NCI-H748 (cell line): ENCODE results near the gene TLE4.
A peak's percentile ranks its signal among the peaks of the same experiment; 100 is the strongest.

Experiments used
- DNase-seq: peaks from one replicate; lab custom pipeline; 2025; ENCODE audit not compliant: unreplicated experiment; lab: John Stamatoyannopoulos, UW

TLE4 gene

DNA sequence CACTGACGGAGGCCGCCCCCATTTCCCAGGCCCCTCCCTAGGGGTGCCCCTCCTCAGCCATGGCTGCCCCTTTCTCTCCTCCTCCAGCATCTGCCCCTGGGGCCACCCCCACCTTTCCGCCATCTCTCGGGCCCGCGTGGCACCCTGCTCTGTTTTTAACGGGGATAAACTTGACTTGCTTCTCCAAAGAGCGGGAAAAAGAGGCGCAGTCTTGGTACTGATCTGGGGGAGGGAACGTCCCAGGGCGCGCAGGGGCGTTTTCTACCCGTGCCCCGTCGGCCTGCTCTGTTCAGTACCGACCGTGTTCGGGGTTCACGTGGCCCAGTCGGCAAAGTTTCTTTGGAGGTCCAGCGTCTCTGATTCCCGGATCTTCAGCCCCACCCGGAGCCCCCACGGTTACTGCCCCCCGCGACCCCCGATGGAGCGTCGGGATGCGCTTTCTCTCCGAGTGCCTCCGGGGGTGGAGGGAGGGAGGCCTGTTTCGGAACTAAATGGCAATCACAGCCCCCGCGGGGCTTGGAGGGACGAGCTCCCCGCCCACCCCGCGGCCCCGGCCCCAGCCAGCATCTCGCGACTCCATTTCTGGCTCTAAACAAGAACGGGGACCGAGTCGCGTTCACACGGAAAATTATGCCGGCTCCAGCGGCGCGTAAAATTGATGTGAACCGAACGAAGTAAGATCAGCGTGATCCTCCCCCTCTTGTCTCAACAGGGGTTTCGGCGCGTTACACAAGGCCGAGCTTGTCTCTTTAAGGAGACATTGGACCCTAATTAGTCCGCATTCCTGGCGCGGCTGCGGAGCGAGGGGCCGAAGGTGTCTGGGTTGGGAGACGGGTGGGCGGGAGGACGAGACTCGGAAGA lies 1.1 kb upstream of the TLE4 start:
- DNase-seq, result peak; percentile 78

DNA sequence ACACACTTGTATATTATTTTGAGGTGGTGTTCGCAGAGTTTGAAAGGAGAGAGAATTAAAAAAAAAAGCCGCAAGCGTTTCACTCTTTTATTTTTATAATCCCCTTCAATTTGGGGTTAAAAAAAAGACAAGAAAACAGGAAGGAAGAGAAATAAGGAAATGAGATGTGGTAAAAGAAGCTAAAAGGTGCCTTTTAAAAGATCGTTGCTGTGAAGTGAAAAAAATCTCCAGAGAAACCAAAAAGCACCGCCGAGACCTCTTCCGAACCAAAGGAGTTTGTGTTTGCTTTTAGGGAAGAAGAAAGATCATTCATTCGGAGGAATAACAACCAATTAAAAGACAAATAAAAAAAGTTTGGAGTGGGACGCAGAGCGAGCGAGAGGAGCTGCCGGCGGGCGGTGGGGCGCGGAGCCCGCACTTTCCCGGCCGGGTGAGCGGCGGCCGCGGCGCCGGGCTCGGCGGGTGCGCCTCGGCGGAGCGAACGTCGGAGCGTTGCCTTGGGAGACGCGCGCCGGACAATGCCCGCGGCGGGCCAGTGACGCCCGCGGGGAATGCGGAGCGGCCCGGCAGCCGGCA lies 355 bp downstream of the TLE4 start:
- peak; percentile 80 for DNase-seq

DNA sequence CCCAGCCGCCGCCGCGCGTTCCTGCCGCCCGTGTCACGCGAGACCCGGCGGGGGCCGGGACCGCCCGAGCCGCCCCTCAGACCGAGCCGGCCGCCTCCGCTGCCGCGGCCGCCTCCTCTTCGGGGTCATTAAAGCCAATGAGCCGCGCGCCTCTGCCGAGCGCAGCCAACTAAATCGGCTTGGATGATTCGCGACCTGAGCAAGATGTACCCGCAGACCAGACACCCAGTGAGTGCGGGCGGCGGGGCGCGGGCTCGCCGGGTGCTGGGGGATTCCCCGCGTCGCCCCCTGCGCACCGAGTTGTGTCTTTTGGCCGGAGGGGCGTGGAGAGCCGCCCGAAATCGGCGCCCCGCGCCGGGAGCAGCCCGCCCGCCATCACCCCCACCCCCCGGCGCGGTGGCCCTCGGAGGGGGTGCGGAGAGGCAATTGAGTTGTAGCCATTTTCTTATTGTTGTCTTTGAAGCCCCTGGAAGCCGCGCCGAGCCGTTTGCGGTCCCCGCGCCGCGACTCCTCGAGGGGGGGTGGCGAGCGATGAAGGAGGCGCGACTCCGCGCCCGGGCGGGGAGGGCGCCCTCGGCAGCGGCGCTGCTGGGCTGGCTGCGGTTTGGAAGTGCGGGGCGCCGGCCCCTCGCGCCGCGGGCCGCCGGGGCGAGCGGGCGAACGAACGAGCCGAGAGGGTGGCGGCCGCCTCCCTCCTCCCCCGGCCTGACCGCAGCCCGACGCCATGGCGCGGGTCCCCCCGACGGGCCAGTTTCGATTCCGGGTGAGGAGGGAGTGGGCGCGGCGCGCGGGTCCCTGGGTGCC lies 1.0 kb downstream of the TLE4 start:
- DNase-seq, result peak; percentile 80

DNA sequence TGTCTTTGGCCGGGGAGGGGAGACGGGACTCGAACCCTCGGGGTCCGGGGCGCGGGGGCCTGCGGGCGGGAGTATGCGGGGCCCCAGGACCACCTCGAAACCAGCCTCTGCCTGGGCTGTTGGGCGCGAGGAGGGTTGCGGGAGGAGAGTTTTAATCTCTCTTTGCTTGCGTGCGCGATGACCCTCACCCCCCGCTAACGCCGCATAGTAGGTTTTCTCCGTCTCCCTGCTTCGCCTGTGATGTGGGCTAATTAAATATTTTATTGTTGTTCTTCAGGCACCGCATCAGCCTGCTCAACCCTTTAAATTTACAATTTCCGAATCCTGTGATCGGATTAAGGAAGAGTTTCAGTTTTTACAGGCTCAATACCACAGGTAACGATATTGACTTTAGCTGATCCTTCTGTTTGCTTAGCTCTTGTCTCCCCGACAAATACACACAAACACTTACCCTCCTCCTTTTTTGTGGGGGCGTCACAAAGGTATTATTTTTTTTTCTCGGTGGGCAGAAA lies 1.7 kb downstream of the TLE4 start:
- peak; percentile 59 for DNase-seq

DNA sequence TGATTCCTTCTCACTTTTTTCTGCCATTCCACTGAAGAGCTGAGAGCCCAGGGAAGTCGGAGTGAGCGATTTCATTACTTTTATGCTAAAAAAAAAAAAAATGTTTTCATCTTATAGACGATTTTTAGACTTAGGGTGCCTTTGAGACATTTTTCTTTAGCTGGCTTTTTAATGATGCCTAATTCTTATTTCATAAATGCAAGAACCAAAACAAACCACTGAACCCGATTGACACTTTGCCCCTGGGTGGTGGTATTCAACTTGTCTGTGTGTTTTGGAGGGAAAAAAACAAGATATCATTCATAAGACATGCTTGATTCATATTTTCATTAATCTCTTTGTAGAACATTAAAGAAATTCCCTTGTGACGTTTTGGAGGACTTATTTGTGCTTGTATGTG lies 2.4 kb downstream of the TLE4 start:
- DNase-seq, result no peak

DNA sequence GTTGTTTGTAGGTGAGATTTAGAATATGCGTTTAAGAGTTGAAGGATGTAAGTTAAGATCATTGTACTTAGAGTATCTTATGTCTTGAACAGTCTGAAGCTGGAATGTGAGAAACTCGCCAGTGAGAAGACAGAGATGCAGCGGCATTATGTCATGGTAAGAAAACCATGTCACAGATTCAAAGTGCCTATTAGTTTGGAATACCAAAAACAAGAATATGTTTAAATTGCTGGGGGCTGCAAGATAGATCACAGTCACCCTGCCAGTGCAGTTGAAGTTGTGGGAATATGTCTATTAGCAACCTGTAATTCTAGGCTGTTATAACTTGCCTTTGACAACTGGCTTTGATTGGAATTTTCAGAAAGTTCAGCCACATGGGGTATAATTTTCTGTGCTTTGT lies 3.0 kb downstream of the TLE4 start:
- DNase-seq, result no peak

DNA sequence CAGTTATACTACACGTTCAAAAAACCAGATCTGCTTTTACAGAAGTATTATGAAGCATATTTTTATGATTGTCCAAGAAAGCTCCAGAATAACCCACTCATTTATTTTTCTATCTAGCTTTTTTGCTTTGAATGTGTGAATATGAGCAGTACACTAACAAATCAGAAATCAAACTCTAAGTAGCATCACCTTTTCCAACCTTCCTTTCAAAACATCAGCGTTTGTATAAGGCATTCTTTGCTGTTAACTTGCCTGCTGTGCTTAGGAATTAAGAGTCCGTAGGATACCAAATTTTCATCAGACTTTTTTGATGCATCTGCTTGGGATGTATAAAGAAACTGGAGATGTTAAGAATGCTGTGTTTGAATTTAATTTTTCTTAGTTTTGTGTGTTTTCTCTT lies 3.8 kb downstream of the TLE4 start:
- DNase-seq, result no peak

DNA sequence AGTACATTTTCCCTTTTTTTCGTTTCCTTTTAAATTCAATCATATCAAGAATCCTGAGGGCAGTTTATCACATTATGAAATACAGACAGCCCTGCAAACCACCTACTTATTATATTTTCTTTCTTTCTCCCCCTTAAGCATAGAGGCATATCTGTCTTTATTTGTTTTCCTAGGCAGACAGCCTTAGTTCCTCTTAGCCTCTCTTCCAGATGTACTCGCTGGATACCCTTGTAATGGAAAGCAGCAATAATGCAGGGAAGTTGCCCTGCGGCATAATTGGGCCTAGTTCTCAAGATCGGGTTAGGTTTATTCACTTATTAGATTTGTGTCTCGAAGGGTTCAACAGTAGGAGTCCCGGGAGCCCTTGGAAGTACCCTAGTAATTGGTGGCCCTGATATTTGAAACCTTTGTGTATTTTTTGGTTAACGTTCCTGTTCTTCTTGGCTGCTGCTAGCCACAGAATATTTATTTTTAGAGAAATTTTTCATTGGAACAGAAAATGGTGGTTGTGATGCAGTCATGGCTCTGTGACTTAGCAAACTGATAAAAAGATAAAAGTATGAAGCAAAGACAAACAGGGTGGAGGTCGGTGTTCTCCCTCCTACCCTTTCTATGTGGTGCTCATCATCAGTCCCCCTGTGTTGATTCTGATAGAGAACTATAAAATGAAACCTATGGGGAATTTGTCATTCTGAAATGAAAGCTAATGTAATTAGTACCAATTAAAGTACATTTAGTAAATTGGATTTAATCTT lies 6.4 kb downstream of the TLE4 start:
- DNase-seq, result no peak

DNA sequence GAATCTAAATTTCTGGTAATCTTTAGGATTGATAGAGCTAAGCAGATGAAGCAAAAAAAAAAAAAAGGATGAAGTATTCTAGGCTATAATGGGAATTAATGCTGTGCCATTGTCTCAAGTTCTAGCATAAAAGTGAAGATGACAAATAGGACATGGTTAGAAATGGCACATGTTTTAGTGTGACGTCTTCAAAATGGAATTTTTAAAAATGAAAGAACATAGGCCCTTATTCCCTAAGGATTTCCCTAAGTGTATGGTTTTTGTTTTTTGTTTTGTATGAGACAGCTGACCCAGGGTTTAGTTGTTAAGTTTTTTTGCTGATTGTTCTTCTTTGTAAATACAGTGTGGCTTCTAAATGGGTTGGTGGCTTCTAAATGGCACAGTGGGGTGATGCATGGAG lies 7.1 kb downstream of the TLE4 start:
- DNase-seq, result no peak

DNA sequence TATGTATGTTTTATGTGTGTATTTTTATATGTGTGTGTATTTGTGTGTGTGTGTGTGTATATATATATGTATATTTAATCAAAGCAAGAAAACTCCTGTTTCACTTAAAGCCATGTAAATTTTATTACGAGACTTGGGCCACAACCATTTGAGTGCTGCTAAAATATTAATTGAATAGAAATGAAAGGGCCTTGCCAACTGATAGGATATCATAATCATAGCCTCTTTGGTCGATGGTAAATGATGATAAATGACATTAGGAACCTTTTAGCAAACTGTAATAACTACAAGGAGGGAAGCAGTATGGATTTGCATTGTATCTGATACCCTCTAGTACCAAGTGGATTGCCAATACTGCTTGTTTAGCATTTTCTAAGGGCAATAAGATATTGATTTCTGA lies 7.9 kb downstream of the TLE4 start:
- DNase-seq, result no peak

DNA sequence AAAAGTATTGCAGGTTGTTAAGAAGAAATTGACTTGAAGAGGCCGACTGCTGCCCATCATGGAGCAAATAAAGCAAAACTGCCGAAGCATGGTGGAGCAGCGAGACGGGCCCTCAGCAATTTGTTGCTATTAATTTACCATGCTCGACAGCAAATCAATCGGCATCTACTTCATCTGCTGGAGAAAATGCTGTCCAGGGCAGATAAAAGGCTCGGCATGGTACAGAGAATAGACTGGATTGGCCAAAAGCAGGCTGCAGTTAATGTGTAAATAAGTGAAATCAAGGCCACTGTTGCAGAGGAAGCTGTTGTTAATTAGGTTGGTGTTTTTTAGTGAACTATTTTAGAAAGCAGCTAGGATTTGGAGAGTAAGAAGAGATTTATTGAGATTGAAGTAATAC lies 8.3 kb downstream of the TLE4 start:
- no peak for DNase-seq

DNA sequence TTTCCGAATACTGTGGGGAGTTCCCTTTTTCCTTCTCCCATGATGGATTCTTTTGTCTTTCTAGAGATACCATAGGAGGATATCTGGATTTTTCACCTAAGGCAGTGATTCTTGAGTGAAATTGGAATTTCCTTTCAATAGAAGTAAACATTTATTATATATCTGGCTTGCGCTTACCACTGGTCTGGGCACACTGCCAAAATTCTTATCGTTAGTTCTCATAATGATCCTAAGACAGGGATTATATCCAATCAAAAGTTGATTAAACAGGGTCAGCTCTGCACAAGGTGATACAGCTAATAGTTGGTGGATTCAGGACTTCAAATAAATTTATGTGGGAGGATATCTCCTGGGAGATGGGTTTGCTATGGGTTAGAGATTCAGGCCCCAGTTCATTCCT lies 9.6 kb downstream of the TLE4 start:
- peak; percentile 55 for DNase-seq

DNA sequence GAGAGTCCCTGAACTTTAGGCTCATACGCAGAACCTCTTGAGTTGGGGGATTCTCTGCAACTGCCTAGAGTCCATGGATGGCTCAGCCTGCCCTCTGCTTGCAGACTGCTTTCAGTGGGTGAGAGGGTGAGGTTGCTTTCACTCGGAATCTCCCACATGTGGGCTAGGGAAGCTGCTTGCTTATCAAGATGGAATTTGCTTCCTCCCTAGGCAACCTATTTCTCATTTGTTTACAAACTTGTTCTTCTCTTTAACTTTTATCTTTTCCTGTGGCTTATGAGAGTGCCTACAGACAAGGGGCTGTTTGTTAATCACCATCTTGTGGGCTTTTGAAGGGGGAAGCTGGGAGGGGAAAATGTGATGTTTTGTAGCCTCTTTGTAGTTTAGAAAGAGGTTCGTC lies 10.0 kb downstream of the TLE4 start:
- no peak for DNase-seq

DNA sequence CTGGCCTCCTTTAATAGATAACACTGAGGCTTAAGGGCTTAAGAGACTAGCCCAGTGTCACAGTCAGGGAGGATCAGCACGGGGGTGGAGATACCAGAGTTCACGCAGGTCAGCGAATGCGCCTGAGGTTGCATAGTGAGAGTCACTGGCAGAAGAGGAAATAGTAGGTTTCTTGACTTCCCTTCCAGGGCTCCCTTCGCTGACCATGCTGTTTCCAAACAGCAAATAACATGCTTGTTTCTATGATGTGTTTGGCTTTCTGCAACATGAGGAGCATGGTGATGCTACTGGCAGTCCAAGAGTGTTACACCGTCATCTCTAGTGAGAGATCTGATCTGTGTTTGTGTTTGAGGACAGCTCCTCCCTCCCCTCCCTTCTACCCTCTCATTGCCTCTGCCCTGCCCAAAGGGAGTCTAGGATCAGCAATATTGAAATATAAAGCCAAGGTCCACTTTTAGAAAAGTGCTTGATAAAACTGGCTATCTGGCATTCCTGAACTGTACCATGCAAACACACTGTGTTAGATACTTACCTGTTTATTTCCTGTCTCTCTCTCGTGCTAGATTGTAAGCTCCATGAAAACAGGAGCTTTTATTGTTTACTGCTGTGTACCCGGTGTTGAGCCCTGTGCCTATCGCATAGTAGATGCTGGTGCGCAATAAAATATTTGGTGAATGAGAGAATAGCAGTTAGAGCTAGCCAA lies 12.3 kb downstream of the TLE4 start:
- no peak for DNase-seq

DNA sequence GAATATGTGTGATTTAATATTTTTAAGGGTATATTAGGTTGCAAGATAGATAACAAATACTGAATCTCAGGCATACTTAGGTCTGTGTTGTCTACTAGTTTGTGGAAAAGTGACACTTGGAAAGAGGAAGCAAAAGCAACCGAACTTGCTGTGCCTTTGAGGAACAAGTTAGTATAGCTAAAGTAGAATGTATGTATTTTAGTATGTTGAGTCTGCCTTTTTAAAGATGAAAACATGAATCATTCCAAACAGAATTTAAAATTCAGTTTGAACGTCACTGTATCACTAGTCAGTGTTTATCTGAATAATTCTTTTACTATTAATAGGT lies 12.9 kb downstream of the TLE4 start:
- no peak for DNase-seq

DNA sequence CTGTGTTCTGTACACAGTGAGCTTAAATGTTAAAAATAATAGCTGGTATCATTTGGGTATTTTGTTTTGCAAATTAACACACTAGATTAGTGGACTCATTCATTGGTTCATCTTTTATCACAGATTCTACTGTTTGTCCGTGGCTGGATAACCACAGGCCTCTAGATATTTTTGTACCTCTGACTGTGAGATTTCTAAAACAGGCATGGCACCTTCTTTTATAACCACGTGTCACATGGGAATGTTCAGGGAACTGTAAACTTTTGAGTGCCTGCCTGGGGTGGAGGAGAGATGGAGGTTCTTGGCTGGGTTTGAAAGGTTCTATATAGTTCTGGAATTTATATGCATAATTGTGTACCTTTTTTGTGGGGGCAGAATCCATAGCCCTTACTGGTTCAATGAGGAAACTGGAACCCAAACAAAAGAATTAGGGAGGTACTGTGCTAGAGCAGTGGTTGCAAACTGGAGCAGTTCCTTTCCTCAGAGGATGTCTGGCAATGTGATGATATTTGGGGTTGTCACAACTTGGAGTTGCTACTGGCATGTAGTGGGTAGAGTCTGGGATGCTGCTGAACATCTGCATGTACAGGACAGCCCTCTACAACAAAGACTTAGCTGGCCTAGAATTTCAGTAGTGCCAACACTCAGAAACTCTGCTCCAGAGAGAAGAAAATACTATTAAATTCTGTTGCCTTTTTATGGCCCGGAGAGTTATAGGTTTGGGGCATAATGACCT lies 16.9 kb downstream of the TLE4 start:
- no peak for DNase-seq

DNA sequence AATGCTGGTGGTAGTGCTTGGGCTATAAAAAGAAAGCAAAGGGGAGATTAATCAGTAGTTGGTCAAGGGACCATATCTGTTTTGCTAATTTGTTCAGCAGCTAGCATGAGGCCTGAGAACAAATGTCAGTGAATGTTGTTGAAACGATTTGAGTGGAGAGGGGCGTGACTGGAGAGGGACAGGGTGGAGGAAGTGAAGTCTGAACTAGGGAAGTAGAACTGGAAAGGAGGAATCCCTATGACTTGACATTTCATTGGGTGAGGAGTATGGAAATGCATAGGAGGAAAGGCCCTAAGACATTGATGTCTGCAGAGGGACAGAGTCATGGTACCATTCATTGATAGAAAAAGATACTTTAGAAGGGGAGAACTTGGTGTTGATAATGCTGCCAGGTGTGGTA lies 19.7 kb downstream of the TLE4 start:
- DNase-seq, result no peak

DNA sequence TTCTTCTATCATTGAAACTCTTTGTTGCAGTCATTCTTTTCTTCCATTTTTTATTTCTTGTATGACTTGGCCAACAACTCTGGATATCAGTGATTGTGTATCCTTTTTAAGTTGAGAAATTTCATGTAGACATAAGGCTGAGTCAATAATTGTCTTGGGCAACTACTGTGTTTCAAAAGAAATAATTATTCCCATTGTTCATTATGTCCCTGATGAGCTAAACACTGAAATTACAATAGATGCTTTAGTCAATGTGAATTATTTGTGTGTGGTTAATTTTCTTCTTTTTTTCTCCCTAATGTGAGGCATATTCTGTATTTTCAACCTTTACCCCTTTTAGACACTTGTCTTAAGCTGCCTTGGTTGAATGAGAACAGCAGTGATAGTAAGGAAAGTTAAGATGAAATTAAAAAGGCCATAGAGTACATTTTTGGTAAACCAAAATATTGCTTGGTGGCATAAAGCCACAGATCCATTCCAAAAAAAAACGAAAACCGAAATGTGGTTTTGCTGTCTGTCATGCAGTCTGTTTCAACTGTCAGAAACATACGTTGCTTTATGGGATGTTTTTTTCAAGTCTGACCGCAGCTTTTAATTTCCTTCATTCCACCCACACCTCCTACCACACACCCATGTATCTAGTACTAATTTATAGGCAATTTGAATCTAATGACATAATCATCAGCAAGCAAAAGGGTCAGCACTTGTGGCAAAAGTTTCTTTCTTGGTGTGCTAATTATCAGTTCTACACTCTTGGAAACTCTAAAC lies 21.1 kb downstream of the TLE4 start:
- DNase-seq, result no peak
